T-cell (primary cell): Measurements from ENCODE around the gene TMPRSS2. TPM values are rescaled to one million over a fixed set of nuclear protein-coding genes. Genes with fewer than 3 reads are reported as not detected.
"Not testable (repeated sequence)": the region's sequence is repeated elsewhere in the genome, so short reads cannot be mapped to it uniquely, and the experiment has no call there.

Source experiments
- ATAC-seq, 4 experiments: fragments of 200-7000 bp in 3 of 4; fragments of 150-1000 bp in 1 of 4; cut with Tn5 transposase; replicated peaks in 1 of 4; 1 replicate in 3 of 4; 2 replicates in 1 of 4; pipeline ENCODE4 v1.10.0; 2021; ENCODE audit warnings: moderate library complexity in 3 of 4, mild to moderate bottlenecking in 2 of 4, moderate number of reproducible peaks in 1 of 4
- CTCF ChIA-PET, 2 donors: fragments of 300-600 bp; sonication (Branson Sonifier 250); formaldehyde crosslinking; loops; one replicate each; lab custom pipeline; 2022; ENCODE audit warnings: antibody characterized with exemption in 2 of 2; lab: Charles Lee
- POLR2A ChIA-PET, 2 donors: fragments of 300-600 bp; sonication (Branson Sonifier 250); formaldehyde crosslinking; loops; one replicate each; lab custom pipeline; 2022; ENCODE audit warnings: antibody characterized with exemption in 2 of 2; lab: Charles Lee
- DNase-seq, 35 experiments: peaks; one replicate each; pipeline versions ENCODE4 v3.0.0 to v3.0.0-alpha.2; 2013 to 2023
- H3K27ac ChIP-seq: one replicate; pipeline ENCODE4 v1.5.1; 2013; ENCODE audit warnings: low read length
- H3K27me3 ChIP-seq, 2 experiments: replicated peaks in 1 of 2; 1 replicate in 1 of 2; 2 replicates in 1 of 2; pipeline versions ENCODE4 v1.6.1 to v1.7.0; 2013; ENCODE audit warnings: low read length in 1 of 2, mixed read lengths in 1 of 2; ENCODE audit not compliant: control insufficient read depth in 2 of 2, insufficient read depth in 2 of 2; ENCODE audit errors: extremely low read depth in 1 of 2
- H3K36me3 ChIP-seq, 2 donors: 1 replicate in 1 of 2; 2 replicates in 1 of 2; pipeline versions ENCODE4 v1.6.1 to v1.7.0; 2013; ENCODE audit warnings: low read length in 1 of 2; ENCODE audit not compliant: control insufficient read depth in 2 of 2, insufficient read depth in 1 of 2; ENCODE audit errors: extremely low read depth in 1 of 2
- H3K4me1 ChIP-seq, 2 experiments: 1 replicate in 1 of 2; 2 replicates in 1 of 2; pipeline versions ENCODE4 v1.6.1 to v1.7.0; 2013; ENCODE audit warnings: low read length in 2 of 2, mixed read lengths in 1 of 2; ENCODE audit not compliant: insufficient read depth in 2 of 2, control insufficient read depth in 1 of 2; ENCODE audit errors: extremely low read depth in 1 of 2
- H3K4me3 ChIP-seq, 2 donors: 1 replicate in 1 of 2; 2 replicates in 1 of 2; pipeline versions ENCODE4 v1.5.1 to v1.7.0; 2013; ENCODE audit warnings: mild to moderate bottlenecking in 2 of 2, low read length in 1 of 2, moderate library complexity in 1 of 2; ENCODE audit not compliant: control insufficient read depth in 1 of 2; ENCODE audit errors: extremely low read depth in 1 of 2
- H3K9me3 ChIP-seq: 2 replicates; pipeline ENCODE4 v1.7.0; 2013
- H3K27ac Mint-ChIP-seq, 2 donors: one replicate each; pipeline ENCODE4 v1.8.0; 2020 to 2021; ENCODE audit warnings: mild to moderate bottlenecking in 2 of 2, mixed read lengths in 2 of 2
- H3K27me3 Mint-ChIP-seq, 2 donors: one replicate each; pipeline ENCODE4 v1.8.0; 2021 to 2022; ENCODE audit warnings: mixed read lengths in 2 of 2
- H3K36me3 Mint-ChIP-seq: one replicate; pipeline ENCODE4 v1.8.0; 2021; ENCODE audit warnings: mixed read lengths
- H3K4me1 Mint-ChIP-seq, 3 donors: one replicate each; pipeline ENCODE4 v1.8.0; 2020 to 2022; ENCODE audit warnings: mixed read lengths in 3 of 3, mild to moderate bottlenecking in 1 of 3
- H3K4me3 Mint-ChIP-seq, 3 donors: one replicate each; pipeline ENCODE4 v1.8.0; 2020 to 2022; ENCODE audit warnings: mild to moderate bottlenecking in 3 of 3, mixed read lengths in 3 of 3, moderate library complexity in 3 of 3
- H3K9me3 Mint-ChIP-seq, 3 donors: one replicate each; pipeline ENCODE4 v1.8.0; 2020 to 2022; ENCODE audit warnings: mixed read lengths in 3 of 3
- WGBS: methylation state at CpG from one replicate; pipeline ENCODE4 v1.1.5; 2013; ENCODE audit warnings: missing lambda C conversion rate; ENCODE audit not compliant: insufficient coverage; 5-methylcytosine and 5-hydroxymethylcytosine counted together
- total RNA-seq, 35 experiments: library from RNA in 6 of 35; stranded (reverse) in 6 of 35; fragments of 120-200 nt in 1 of 35; gene quantifications; one replicate each; pipeline versions ENCODE4 v1.2.1 to v1.2.4 and lab custom pipeline; 2013 to 2026

The TMPRSS2 gene
- total RNA-seq, 5 donors from 2014 or later (not counting 1 experiment from before 2014, with no cell fraction given) = 0.35 to 0.73 (median 0.53) TPM; not detected in 2

DNA sequence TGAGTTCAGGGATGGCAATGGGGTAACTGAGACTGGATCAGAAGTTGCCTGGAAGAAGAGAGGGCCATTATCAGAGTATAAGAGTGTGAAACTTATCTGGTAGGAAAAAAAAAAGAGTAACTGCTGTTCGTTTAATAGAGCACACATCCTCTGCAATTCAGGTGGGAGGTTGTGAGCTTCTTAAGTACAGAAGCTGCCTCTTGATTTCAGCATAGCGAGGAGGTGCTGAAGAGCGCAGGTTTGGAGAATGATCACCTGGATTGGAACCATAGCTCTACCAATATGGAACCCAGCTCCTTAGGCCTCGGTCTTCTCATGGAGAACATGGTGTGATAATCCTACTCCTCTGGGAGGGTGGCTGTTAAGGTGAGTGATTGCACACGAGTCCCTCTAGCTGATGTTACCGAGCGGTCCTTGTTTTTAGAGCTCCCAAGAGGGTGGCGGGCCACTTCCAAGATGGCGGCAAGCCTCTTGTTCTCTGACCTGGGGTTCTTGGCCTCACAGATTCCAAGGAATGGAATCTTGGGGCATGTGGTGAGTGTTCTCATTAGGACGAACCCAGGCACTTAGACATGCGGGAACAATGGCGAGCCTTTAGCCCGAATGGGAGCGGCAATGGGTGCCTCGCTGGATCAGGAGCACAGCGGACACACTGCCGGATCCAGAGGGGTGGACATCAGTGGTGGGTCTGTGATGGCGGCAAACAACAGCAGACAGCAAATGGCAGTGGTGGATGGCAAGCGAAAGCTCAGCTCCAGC lies 85.2 kb downstream of the TMPRSS2 start:
- ATAC-seq (no peak), DNase-seq (no peak)
- Histone ChIP-seq H3K27me3 (no peaks in the 10 kb centered on the region), H3K36me3 (no peaks in the 10 kb centered on the region), H3K27ac (no peak overlapping the region), H3K4me1 (peaks cover 5 to 39% of the 10 kb centered on the region in 2 experiments), H3K4me3 (no peak overlapping the region), H3K9me3 (no peaks in the 10 kb centered on the region)
- CTCF ChIA-PET = interaction anchor here in 1 of 2 donors (1.0 to 1.3 kb wide), 2 partner anchors 52 to 139 kb away, joined by 3 read pairs; no protein-coding TSS in a partner anchor
- POLR2A ChIA-PET = no interaction called here
- peaks cover 55 to 72% (median 55%) of the 10 kb centered on the region in 3 donors for H3K4me1 Mint-ChIP-seq
- H3K27ac Mint-ChIP-seq = peak overlapping the region; percentile 87 to 98
- H3K27me3 Mint-ChIP-seq = no peaks in the 10 kb centered on the region
- whole genome bisulfite sequencing = 91% methylated on average over 16 of the region's 19 CpGs
- peaks cover 4% of the 10 kb centered on the region for H3K36me3 Mint-ChIP-seq
- H3K4me3 Mint-ChIP-seq = no peak overlapping the region
- H3K9me3 Mint-ChIP-seq = no peaks in the 10 kb centered on the region

DNA sequence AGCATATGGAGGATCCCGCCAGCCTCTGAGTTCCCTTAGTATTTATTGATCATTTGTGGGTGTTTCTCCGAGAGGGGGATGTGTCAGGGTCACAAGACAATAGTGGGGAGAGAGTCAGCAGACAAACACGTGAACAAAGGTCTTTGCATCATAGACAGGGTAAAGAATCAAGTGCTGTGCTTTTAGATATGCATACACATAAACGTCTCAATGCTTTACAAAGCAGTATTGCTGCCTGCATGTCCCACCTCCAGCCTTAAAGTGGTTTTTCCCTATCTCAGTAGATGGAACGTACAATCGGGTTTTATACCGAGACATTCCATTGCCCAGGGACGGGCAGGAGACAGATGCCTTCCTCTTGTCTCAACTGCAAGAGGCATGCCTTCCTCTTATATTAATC lies 87.0 kb downstream of the TMPRSS2 start:
- H3K36me3 ChIP-seq, POLR2A ChIA-PET, H3K27me3 ChIP-seq, CTCF ChIA-PET, H3K27me3 Mint-ChIP-seq, ATAC-seq, H3K9me3 ChIP-seq, DNase-seq, H3K27ac ChIP-seq, H3K9me3 Mint-ChIP-seq, H3K36me3 Mint-ChIP-seq: not testable (repeated sequence)
- peak overlapping the region; percentile 84 to 95 (median 91) for H3K4me3 Mint-ChIP-seq
- H3K4me1 ChIP-seq = peaks cover 5 to 29% of the 10 kb centered on the region in 2 experiments
- H3K27ac Mint-ChIP-seq = peak overlapping the region; percentile 91 to 94
- WGBS = no CpG with 5 or more reads among the region's 8 CpGs
- peak overlapping the region in 1 of 2 donors; percentile 67 for H3K4me3 ChIP-seq
- peaks cover 45 to 60% (median 46%) of the 10 kb centered on the region in 3 donors for H3K4me1 Mint-ChIP-seq

DNA sequence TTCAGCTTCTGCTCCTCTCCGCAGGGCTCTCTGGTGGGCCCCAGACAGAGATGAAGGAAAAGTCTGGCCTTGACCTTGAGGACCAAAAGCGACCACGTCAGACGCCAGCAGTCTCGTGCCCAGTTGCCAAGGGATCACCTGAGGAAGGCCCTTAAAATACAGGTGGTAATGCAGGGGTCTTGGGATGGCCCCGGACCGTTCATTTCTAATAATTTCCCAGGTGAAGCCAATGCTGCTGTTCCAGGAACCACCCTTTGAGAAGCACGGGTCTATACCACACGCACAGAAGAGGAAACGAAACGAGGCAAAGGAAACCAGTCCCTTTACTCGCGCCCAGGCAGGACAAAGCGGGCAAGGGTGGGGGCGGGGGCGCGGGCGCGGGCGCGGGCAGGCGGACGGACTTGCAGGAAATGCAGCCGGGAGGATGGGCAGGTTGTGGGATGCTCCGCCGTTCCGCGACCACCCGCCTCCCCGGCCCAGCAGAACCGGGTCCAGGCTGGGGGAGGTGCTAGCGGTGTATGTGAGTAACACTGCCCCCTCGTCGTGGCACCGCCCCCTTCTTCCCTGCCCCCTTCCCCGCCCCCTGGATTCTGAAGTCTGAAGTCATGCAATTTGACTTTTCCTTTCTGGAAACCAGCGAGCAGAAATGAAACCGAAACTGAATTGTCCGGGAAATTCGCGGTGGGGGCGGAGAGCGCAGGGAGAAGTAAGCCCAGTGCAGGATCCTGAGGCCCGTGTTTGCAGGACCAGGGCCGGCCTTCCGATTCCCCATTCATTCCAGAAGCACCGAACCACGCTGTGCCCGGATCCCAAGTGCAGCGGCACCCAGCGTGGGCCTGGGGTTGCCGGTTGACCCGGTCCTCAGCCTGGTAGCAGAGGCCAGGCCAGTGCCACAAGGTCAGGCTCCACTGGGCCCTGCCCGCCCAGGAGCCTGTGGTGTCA lies 87.8 kb downstream of the TMPRSS2 start:
- Histone ChIP-seq H3K4me3 (peak overlapping the region; percentile 66 to 67), H3K27me3 (no peaks in the 10 kb centered on the region), H3K9me3 (no peaks in the 10 kb centered on the region), H3K4me1 (peaks cover 5 to 21% of the 10 kb centered on the region in 2 experiments), H3K36me3 (no peaks in the 10 kb centered on the region), H3K27ac (peak overlapping the region; percentile 72)
- H3K9me3 Mint-ChIP-seq = peaks cover 0 to 8% (median 0%) of the 10 kb centered on the region in 3 donors
- H3K27me3 Mint-ChIP-seq = no peaks in the 10 kb centered on the region
- ChIA-PET POLR2A (interaction anchor here in 1 of 2 donors (0.7 kb wide), 1 partner anchor 9 kb away, joined by 5 read pairs; no protein-coding TSS in a partner anchor), CTCF (no interaction called here)
- WGBS = 3% methylated on average over 32 of the region's 54 CpGs
- H3K4me3 Mint-ChIP-seq = peak overlapping the region; percentile 84 to 95 (median 91)
- no peaks in the 10 kb centered on the region for H3K36me3 Mint-ChIP-seq
- ATAC-seq = peak; percentile 74 to 83 (median 80)
- peaks cover 38 to 53% (median 38%) of the 10 kb centered on the region in 3 donors for H3K4me1 Mint-ChIP-seq
- H3K27ac Mint-ChIP-seq = peak overlapping the region; percentile 91 to 94
- peak in 25 of 35 experiments; percentile 4 to 55 (median 28) for DNase-seq

DNA sequence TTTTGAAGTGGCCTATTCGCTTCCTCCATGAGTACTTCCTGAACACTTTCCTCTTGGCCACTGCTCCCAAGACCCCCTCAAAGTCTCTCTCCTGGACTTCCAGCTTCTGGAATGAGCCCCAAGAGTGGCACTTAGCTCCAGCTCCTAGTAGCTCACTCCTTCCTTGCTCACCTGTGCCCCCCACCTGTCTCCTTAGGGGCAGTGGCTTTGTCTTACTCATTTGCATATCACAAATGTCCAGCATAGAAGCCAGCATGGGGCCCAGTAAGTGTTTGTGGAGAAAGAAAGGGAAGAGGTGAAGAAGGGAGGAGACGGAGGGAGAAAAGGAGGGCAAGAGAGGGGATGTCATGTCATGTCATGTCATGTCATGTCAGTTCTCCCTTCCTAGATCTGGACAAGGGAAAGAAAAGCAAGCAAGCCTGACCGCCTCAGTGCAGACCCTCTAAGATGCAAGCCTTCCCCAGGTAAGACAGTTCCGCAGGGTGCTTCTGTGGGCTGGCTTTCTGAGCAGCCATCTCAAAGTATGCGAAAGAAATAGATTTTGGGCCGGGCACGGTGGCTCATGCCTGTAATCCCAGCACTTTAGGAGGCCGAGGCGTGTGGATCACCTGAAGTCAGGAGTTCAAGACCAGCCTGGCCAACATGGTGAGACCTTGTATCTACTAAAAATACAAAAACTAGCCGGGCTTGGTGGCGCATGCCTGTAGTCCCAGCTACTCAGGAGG lies 88.8 kb downstream of the TMPRSS2 start:
- H3K4me1 Mint-ChIP-seq = peaks cover 31 to 43% (median 34%) of the 10 kb centered on the region in 3 donors
- H3K27ac Mint-ChIP-seq = peak overlapping the region; percentile 89 to 94
- H3K4me3 Mint-ChIP-seq = peak overlapping the region; percentile 34 to 95 (median 91)
- H3K27me3 Mint-ChIP-seq = no peaks in the 10 kb centered on the region
- no peaks in the 10 kb centered on the region for H3K36me3 ChIP-seq
- H3K4me3 ChIP-seq = no peak overlapping the region
- peaks cover 2 to 19% (median 3%) of the 10 kb centered on the region in 3 donors for H3K9me3 Mint-ChIP-seq
- H3K27ac ChIP-seq = peak overlapping the region; percentile 1
- WGBS = 100% methylated on average over 7 of the region's 11 CpGs
- H3K4me1 ChIP-seq = peaks cover 5 to 21% of the 10 kb centered on the region in 2 experiments
- ATAC-seq (no peak), DNase-seq (no peak)
- H3K36me3 Mint-ChIP-seq = no peaks in the 10 kb centered on the region
- no peaks in the 10 kb centered on the region for H3K9me3 ChIP-seq
- ChIA-PET POLR2A (no interaction called here), CTCF (no interaction called here)
- H3K27me3 ChIP-seq = no peaks in the 10 kb centered on the region

DNA sequence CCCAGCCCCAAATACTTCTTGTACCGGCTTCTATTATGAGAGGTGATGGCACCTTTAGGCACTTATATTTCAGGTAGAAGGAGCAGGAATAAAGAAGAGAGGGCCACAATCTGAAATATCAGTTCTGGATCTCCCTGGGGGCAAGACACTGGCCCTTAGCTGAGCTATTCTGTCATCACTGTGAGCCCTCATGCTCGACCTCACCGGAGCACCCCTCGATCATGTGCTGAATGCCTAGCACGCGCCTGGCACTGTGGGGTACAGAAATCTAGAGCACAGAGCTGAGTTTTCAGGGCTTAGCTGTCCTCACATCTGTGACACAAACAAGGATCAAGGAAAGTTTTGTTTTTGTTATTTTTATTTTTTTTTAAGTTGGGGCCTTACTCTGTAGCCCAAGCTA lies 89.6 kb downstream of the TMPRSS2 start:
- peaks cover 7 to 24% (median 8%) of the 10 kb centered on the region in 3 donors for H3K9me3 Mint-ChIP-seq
- DNase-seq (no peak), ATAC-seq (no peak)
- H3K4me3 Mint-ChIP-seq = peak overlapping the region in 2 of 3 donors; percentile 17 to 29
- H3K4me1 ChIP-seq = peaks cover 0 to 16% of the 10 kb centered on the region in 2 experiments
- 92% methylated on average over 5 of the region's 6 CpGs for WGBS
- no peaks in the 10 kb centered on the region for H3K27me3 ChIP-seq
- ChIA-PET POLR2A (no interaction called here), CTCF (no interaction called here)
- peaks cover 25 to 36% (median 28%) of the 10 kb centered on the region in 3 donors for H3K4me1 Mint-ChIP-seq
- H3K27ac Mint-ChIP-seq = peak overlapping the region; percentile 4 to 83
- no peaks in the 10 kb centered on the region for H3K36me3 Mint-ChIP-seq
- H3K27me3 Mint-ChIP-seq = no peaks in the 10 kb centered on the region
- no peak overlapping the region for H3K27ac ChIP-seq
- H3K36me3 ChIP-seq = no peaks in the 10 kb centered on the region
- H3K4me3 ChIP-seq = no peak overlapping the region
- no peaks in the 10 kb centered on the region for H3K9me3 ChIP-seq
